Measurements from ENCODE around the gene TRIM31. TPM values are rescaled to one million over a fixed set of nuclear protein-coding genes. Genes with fewer than 3 reads are reported as not detected.
A peak's percentile ranks its signal among the peaks of the same experiment; 100 is the strongest.

TRIM31 gene
- total and polyA plus RNA-seq, 2 of the 4 experiments (the other 2 are of a cell fraction) = not detected

DNA sequence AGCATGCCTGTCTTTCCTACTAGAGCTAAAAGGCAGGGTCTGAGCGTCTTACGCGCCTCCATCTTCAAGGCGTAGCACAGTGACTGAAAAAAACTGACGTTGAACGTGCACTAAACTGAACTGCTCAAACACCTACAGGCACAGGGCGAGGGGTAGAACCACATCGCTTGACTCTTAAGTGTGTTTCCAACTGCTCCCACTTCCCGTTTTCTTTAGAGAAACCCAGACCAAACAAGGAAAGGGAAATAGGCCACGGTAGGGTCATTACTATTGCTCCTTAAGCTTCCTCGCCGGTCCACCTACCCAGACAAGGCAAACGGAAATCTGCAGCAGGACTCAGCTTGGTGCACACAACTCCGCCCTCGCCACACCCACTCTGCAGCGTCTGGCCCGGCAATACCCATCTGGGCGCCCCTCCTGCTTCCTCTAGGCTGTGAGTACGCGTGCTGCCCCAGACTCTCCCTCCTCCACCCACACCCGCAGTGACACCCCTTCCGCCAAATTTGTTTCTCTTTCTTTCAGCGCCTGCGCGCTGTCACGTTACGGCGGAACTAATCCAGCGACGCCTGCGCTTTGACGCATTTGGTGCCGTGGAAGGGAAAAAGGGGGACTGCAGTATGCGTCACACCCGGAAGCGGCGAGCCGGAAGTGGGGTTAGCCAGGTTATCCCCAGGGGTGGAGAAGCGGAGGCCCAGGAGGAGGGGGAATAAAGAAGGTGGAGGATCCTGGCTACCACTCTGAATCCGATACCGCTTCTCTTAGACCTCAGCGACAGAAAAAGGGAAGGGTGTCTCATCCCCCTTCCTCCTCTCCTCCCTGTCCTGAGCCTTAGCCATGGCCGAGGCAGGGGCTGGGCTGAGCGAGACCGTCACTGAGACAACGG lies 46.1 kb downstream of the TRIM31 start, which contains the start of gene PPP1R11:
TSS of gene PPP1R11 (plus strand) at position 622 of the 883 bp plus-strand sequence. CDS start at position 835, 213 bp downstream.
- H3K4me1 ChIP-seq (ENCODE audit: control insufficient read depth, insufficient read depth, low read length) = peaks cover 3% of the 10 kb centered on the region
- peak within 1 kb of the TSS; percentile 98 for H3K4me2 ChIP-seq (ENCODE audit: low read depth, low read length)
- peak within 1 kb of the TSS; percentile 88 for H2AK5ac ChIP-seq (ENCODE audit: low read depth, low read length)
- peak within 1 kb of the TSS; percentile 90 for H2BK5ac ChIP-seq (ENCODE audit: low read depth, low read length, poor library complexity, severe bottlenecking)
- WGBS, 2 experiments (ENCODE audit: extremely low coverage in 2 of 2, insufficient read length in 1 of 2) = 4% methylated on average over 9 of the region's 46 CpGs; no CpG with 5 or more reads in 1 of the 2 experiments
- peak within 1 kb of the TSS; percentile 62 for H3K18ac ChIP-seq (ENCODE audit: low read depth, low read length)
- ATAC-seq (ENCODE audit: low read depth) (peak; percentile 99), DNase-seq (peak; percentile 99)
- H2BK15ac ChIP-seq (ENCODE audit: low read depth, low read length) = peak within 1 kb of the TSS; percentile 75; the same call in 2 of the 3 replicates
- BruUV-seq (replicated peaks) = no TSS peak
- H4K20me1 ChIP-seq (ENCODE audit: insufficient read depth, low read length) = no peaks in the 10 kb centered on the region
- H3K23ac ChIP-seq (ENCODE audit: low read depth, low read length) = peak within 1 kb of the TSS; percentile 98
- ChIA-PET POLR2A (ENCODE audit: unreplicated experiment) (interaction anchor here (0.6 kb wide), 1 partner anchor 35 kb away, joined by 4 read pairs; no protein-coding TSS in a partner anchor), CTCF (interaction anchor here (1.1 to 1.3 kb wide), 2 partner anchors 37 to 64 kb away, joined by 3 to 5 read pairs; no protein-coding TSS in a partner anchor)
- dilution Hi-C loops (cut with HindIII; ENCODE audit: low sequenced_read_pairs, unreplicated experiment) = no loop called here
- peaks cover 10% of the 10 kb centered on the region; the same call in 1 of the 2 replicates for H3K27me3 ChIP-seq (ENCODE audit: control insufficient read depth, insufficient read depth, low read length)
- peak within 1 kb of the TSS; percentile 88 for H4K91ac ChIP-seq (ENCODE audit: insufficient read depth, low read depth, low read length)
- H3K4ac ChIP-seq (ENCODE audit: low read depth, low read length) = peak within 1 kb of the TSS; percentile 94
- peaks cover 8% of the 10 kb centered on the region; the same call in 1 of the 2 replicates for H3K36me3 ChIP-seq (ENCODE audit: control insufficient read depth, insufficient read depth, low read length)
- peak within 1 kb of the TSS; percentile 74 for H3K4me3 ChIP-seq (ENCODE audit: insufficient read depth, low read depth, low read length)
- H3K14ac ChIP-seq (replicated peaks; ENCODE audit: low read depth, low read length) = peak within 1 kb of the TSS; percentile 98
- peak within 1 kb of the TSS; percentile 97 for H2AFZ ChIP-seq (replicated peaks; ENCODE audit: low read length, poor library complexity)
- H4K5ac ChIP-seq (ENCODE audit: low read depth, low read length) = peak within 1 kb of the TSS; percentile 86
- peaks cover 4% of the 10 kb centered on the region for H3K9me1 ChIP-seq (ENCODE audit: insufficient read depth, low read length)
- peak within 1 kb of the TSS; percentile 88 to 97 for H4K8ac ChIP-seq (ENCODE audit: low read depth in 2 of 2, low read length in 2 of 2)
- H2BK20ac ChIP-seq (ENCODE audit: low read depth, low read length) = peak within 1 kb of the TSS; percentile 46; the same call in 1 of the 2 replicates
- peak within 1 kb of the TSS; percentile 81 for H3K27ac ChIP-seq (ENCODE audit: insufficient read depth, low read length)
- intact Hi-C loops (cut with micrococcal nuclease) = loop anchor here (2.0 kb wide), 2 partner anchors 36 to 64 kb away; no protein-coding TSS in a partner anchor
- H3K9ac ChIP-seq (ENCODE audit: low read depth, low read length) = peak within 1 kb of the TSS; percentile 85
- in situ Hi-C loops (cut with MboI; ENCODE audit: low sequenced_read_pairs) = no loop called here
- peak within 1 kb of the TSS; percentile 85 for H3K56ac ChIP-seq (ENCODE audit: extremely low read depth, insufficient read depth, low read length)
- H3K9me3 ChIP-seq (ENCODE audit: control insufficient read depth, insufficient read depth, low read length) = no peaks in the 10 kb centered on the region
- H2BK120ac ChIP-seq (ENCODE audit: low read depth, low read length) = peak within 1 kb of the TSS; percentile 74
- H2AK9ac ChIP-seq (replicated peaks; ENCODE audit: low read depth, low read length, poor library complexity) = peak within 1 kb of the TSS; percentile 85
- H3K79me1 ChIP-seq (ENCODE audit: low read depth in 1 of 2, low read length in 2 of 2) = peaks cover 10 to 30% of the 10 kb centered on the region in 2 experiments
- TF ChIP-seq FOS (IDR thresholded peaks at IDR 0.05; ENCODE audit: low read depth, low read length) (peak; percentile 84), CTCF (conservative IDR thresholded peaks at IDR 0.05; ENCODE audit: low read depth, low read length) (no peak), RAD21 (IDR thresholded peaks at IDR 0.05; ENCODE audit: low read length) (no peak), RFX5 (IDR thresholded peaks at IDR 0.05; ENCODE audit: low read depth, low read length) (no peak), BHLHE40 (IDR thresholded peaks at IDR 0.05; ENCODE audit: low read depth, low read length) (peak; percentile 95), MAFK (IDR thresholded peaks at IDR 0.05; ENCODE audit: low read depth, low read length) (no peak), CHD1 (IDR thresholded peaks at IDR 0.05; ENCODE audit: low read depth, low read length) (no peak), ELK1 (IDR thresholded peaks at IDR 0.05; ENCODE audit: borderline replicate concordance, low read depth, low read length) (0 out of 2 replicates have a peak, but pooled peaks have one; percentile 37), POLR2A (IDR thresholded peaks at IDR 0.05; ENCODE audit: low read depth, low read length) (peak; percentile 88), MAZ (IDR thresholded peaks at IDR 0.05; ENCODE audit: borderline replicate concordance, low read depth, low read length) (peak; percentile 84), CEBPB (IDR thresholded peaks at IDR 0.05; ENCODE audit: low read depth, low read length) (peak; percentile 30; the same call in 1 of the 2 replicates), NFE2L2 (IDR thresholded peaks at IDR 0.05; ENCODE audit: low read depth, low read length) (no peak; the same call in 1 of the 2 replicates), USF2 (IDR thresholded peaks at IDR 0.05; ENCODE audit: low read depth, low read length) (peak; percentile 34; the same call in 1 of the 2 replicates)
